ENCODE measurements around the gene HSD3B7. TPM values are rescaled to one million over a fixed set of nuclear protein-coding genes. Genes with fewer than 3 reads are reported as not detected.
"Not testable (repeated sequence)": the region's sequence is repeated elsewhere in the genome, so short reads cannot be mapped to it uniquely, and the experiment has no call there.

HSD3B7 gene
- 2.9 and 3.2 TPM in 2 replicates for total RNA-seq

GRCh38 chr16:30984669-30985400 lies at the start of gene HSD3B7:
HSD3B7 (plus strand) TSS chr16:30985207; CDS start chr16:30985659, 452 bp downstream.
- Mint-ChIP-seq H3K4me1 (peaks cover 8% of the 10 kb centered on the region), H3K27me3 (no peaks in the 10 kb centered on the region), H3K4me3 (peak within 1 kb of the TSS; percentile 52), H3K9me3 (no peaks in the 10 kb centered on the region), H3K36me3 (ENCODE audit: low read depth) (peaks cover 20% of the 10 kb centered on the region), H3K27ac (peak within 1 kb of the TSS; percentile 47)
- peak; percentile 96 for DNase-seq
- intact Hi-C loops (cut with micrococcal nuclease) = loop anchor here (1.0 to 5.0 kb wide), 3 partner anchors 48 to 457 kb away; partner anchors contain the start of genes STX4 and ZNF843

GRCh38 chr16:30937692-30938091 lies 47.3 kb upstream of the HSD3B7 start:
- peak overlapping the region; percentile 74 for H3K27ac Mint-ChIP-seq
- no peak for DNase-seq
- H3K27me3 Mint-ChIP-seq = no peaks in the 10 kb centered on the region
- H3K36me3 Mint-ChIP-seq (ENCODE audit: low read depth) = peaks cover 30% of the 10 kb centered on the region
- H3K4me3 Mint-ChIP-seq = no peak overlapping the region
- intact Hi-C loops (cut with micrococcal nuclease) = no loop called here
- H3K9me3 Mint-ChIP-seq = no peaks in the 10 kb centered on the region
- peaks cover 35% of the 10 kb centered on the region for H3K4me1 Mint-ChIP-seq

GRCh38 chr16:30939571-30939970 lies 45.4 kb upstream of the HSD3B7 start:
- H3K9me3 Mint-ChIP-seq; H3K27ac Mint-ChIP-seq; intact Hi-C loops (cut with micrococcal nuclease); H3K27me3 Mint-ChIP-seq; DNase-seq; H3K4me3 Mint-ChIP-seq: not testable (repeated sequence)
- Mint-ChIP-seq H3K4me1 (peaks cover 36% of the 10 kb centered on the region), H3K36me3 (ENCODE audit: low read depth) (peaks cover 40% of the 10 kb centered on the region)

GRCh38 chr16:30941600-30942425 lies 43.2 kb upstream of the HSD3B7 start:
- peaks cover 33% of the 10 kb centered on the region for H3K36me3 Mint-ChIP-seq (ENCODE audit: low read depth)
- peak overlapping the region; percentile 75 for H3K27ac Mint-ChIP-seq
- intact Hi-C loops (cut with micrococcal nuclease) = loop anchor here (1.0 kb wide), 2 partner anchors 20 to 98 kb away; no protein-coding TSS in a partner anchor
- DNase-seq = peak; percentile 92
- H3K9me3 Mint-ChIP-seq = no peaks in the 10 kb centered on the region
- H3K4me3 Mint-ChIP-seq = peak overlapping the region; percentile 63
- no peaks in the 10 kb centered on the region for H3K27me3 Mint-ChIP-seq
- peaks cover 27% of the 10 kb centered on the region for H3K4me1 Mint-ChIP-seq

- Mint-ChIP-seq H3K4me1 (peaks cover 22% of the 10 kb centered on the region), H3K27ac (peak overlapping the region; percentile 57), H3K4me3 (peak overlapping the region; percentile 63), H3K36me3 (ENCODE audit: low read depth) (peaks cover 30% of the 10 kb centered on the region), H3K9me3 (no peaks in the 10 kb centered on the region), H3K27me3 (no peaks in the 10 kb centered on the region)
- intact Hi-C loops (cut with micrococcal nuclease) = loop anchor here (1.0 kb wide), 2 partner anchors 20 to 98 kb away; no protein-coding TSS in a partner anchor
- no peak for DNase-seq
Observed at GRCh38 chr16:30942426-30942806, 42.6 kb upstream of the HSD3B7 start.

GRCh38 chr16:30944352-30944751 lies 40.7 kb upstream of the HSD3B7 start:
- no peaks in the 10 kb centered on the region for H3K27me3 Mint-ChIP-seq
- DNase-seq = no peak
- intact Hi-C loops (cut with micrococcal nuclease) = no loop called here
- peaks cover 26% of the 10 kb centered on the region for H3K36me3 Mint-ChIP-seq (ENCODE audit: low read depth)
- no peak overlapping the region for H3K4me3 Mint-ChIP-seq
- peaks cover 17% of the 10 kb centered on the region for H3K4me1 Mint-ChIP-seq
- H3K9me3 Mint-ChIP-seq = no peaks in the 10 kb centered on the region
- H3K27ac Mint-ChIP-seq = no peak overlapping the region

GRCh38 chr16:30946671-30947540 lies 38.1 kb upstream of the HSD3B7 start:
- H3K4me3 Mint-ChIP-seq = no peak overlapping the region
- no peaks in the 10 kb centered on the region for H3K27me3 Mint-ChIP-seq
- H3K36me3 Mint-ChIP-seq (ENCODE audit: low read depth) = peaks cover 19% of the 10 kb centered on the region
- intact Hi-C loops (cut with micrococcal nuclease) = no loop called here
- H3K4me1 Mint-ChIP-seq = peaks cover 21% of the 10 kb centered on the region
- DNase-seq = no peak
- no peak overlapping the region for H3K27ac Mint-ChIP-seq
- H3K9me3 Mint-ChIP-seq = no peaks in the 10 kb centered on the region

- H3K36me3 Mint-ChIP-seq (ENCODE audit: low read depth) = peaks cover 15% of the 10 kb centered on the region
- DNase-seq = no peak
- H3K27me3 Mint-ChIP-seq = no peaks in the 10 kb centered on the region
- no peaks in the 10 kb centered on the region for H3K9me3 Mint-ChIP-seq
- intact Hi-C loops (cut with micrococcal nuclease) = no loop called here
- H3K4me3 Mint-ChIP-seq = no peak overlapping the region
- H3K4me1 Mint-ChIP-seq = peaks cover 16% of the 10 kb centered on the region
- no peak overlapping the region for H3K27ac Mint-ChIP-seq
Observed at GRCh38 chr16:30947541-30947858, 37.5 kb upstream of the HSD3B7 start.

- Mint-ChIP-seq H3K27ac (no peak overlapping the region), H3K4me3 (no peak overlapping the region), H3K9me3 (no peaks in the 10 kb centered on the region), H3K36me3 (ENCODE audit: low read depth) (peaks cover 12% of the 10 kb centered on the region), H3K4me1 (peaks cover 12% of the 10 kb centered on the region), H3K27me3 (no peaks in the 10 kb centered on the region)
- peak; percentile 68 for DNase-seq
- intact Hi-C loops (cut with micrococcal nuclease) = no loop called here
Observed at GRCh38 chr16:30947859-30948666, 36.9 kb upstream of the HSD3B7 start.

GRCh38 chr16:30948667-30949649 lies 36.0 kb upstream of the HSD3B7 start, which contains the start of gene ORAI3:
ORAI3 (plus strand) TSS chr16:30949068; CDS start chr16:30949290, 222 bp downstream.
- Mint-ChIP-seq H3K36me3 (ENCODE audit: low read depth) (peaks cover 8% of the 10 kb centered on the region), H3K4me1 (peaks cover 14% of the 10 kb centered on the region), H3K27me3 (no peaks in the 10 kb centered on the region), H3K9me3 (no peaks in the 10 kb centered on the region), H3K27ac (peak within 1 kb of the TSS; percentile 81), H3K4me3 (peak within 1 kb of the TSS; percentile 85)
- intact Hi-C loops (cut with micrococcal nuclease) = no loop called here
- DNase-seq = peak; percentile 87

GRCh38 chr16:30949650-30950515 lies 35.1 kb upstream of the HSD3B7 start:
- peak overlapping the region; percentile 81 for H3K27ac Mint-ChIP-seq
- peak overlapping the region; percentile 85 for H3K4me3 Mint-ChIP-seq
- H3K36me3 Mint-ChIP-seq (ENCODE audit: low read depth) = peaks cover 2% of the 10 kb centered on the region
- intact Hi-C loops (cut with micrococcal nuclease) = loop anchor here (10.0 kb wide), 1 partner anchor 915 kb away; no protein-coding TSS in a partner anchor
- H3K27me3 Mint-ChIP-seq = no peaks in the 10 kb centered on the region
- H3K9me3 Mint-ChIP-seq = no peaks in the 10 kb centered on the region
- peak; percentile 86 for DNase-seq
- peaks cover 14% of the 10 kb centered on the region for H3K4me1 Mint-ChIP-seq
